Epithelial cell of esophagus (primary cell): ENCODE results near the gene DLGAP1.

Experiments used
- DNase-seq: peaks from one replicate; pipeline ENCODE4 v3.0.0; 2010; ENCODE audit warnings: low read depth
- H3K4me3 ChIP-seq: 2 replicates; pipeline ENCODE4 v1.5.1; 2011; ENCODE audit warnings: mild to moderate bottlenecking, low read length, control low read depth
- CTCF ChIP-seq: IDR thresholded peaks from 2 replicates; pipeline ENCODE4 v1.5.1; 2011; ENCODE audit warnings: low read depth, mild to moderate bottlenecking, low read length, control low read depth, inconsistent platforms; ENCODE audit not compliant: insufficient read depth; ENCODE audit errors: missing control alignments

DLGAP1 gene

DNA sequence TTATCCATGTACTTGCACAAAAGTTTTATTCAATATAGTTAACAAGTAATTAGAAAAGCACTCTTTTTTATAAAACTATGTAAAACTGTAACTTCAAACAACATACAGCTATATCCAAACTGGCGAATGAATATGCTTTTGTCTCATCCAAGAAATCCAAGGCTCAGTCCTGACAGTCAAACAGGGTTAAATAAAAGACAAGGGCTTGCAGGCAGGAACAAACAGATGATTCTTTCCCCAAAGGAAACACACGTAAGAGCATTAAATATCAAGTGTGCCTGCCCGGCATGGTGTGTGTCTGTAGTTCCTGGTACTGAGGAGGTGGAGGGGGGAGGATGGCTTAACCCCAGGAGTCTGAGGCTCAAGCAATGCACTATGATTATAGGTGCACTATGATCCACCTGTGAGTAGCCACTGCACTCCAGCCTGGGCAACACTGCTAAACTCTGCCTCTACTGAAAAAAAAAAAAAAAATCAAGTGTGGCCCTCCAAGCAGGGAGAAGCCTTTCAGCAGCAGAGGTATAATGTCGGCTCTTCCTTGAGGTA lies 171.3 kb downstream of the DLGAP1 start:
- H3K4me3 ChIP-seq, result no peak overlapping the region
- no peak for DNase-seq
- TF ChIP-seq CTCF, result no peak

- TF ChIP-seq CTCF, result no peak
- DNase-seq, result no peak
- H3K4me3 ChIP-seq, result no peak overlapping the region
Measured at GRCh38 chr18:4282954-4283353, 172.2 kb downstream of the DLGAP1 start.

GRCh38 chr18:4276953-4277585 lies 178.0 kb downstream of the DLGAP1 start:
- H3K4me3 ChIP-seq, result no peak overlapping the region
- no peak for DNase-seq
- no peak for TF ChIP-seq CTCF

DNA sequence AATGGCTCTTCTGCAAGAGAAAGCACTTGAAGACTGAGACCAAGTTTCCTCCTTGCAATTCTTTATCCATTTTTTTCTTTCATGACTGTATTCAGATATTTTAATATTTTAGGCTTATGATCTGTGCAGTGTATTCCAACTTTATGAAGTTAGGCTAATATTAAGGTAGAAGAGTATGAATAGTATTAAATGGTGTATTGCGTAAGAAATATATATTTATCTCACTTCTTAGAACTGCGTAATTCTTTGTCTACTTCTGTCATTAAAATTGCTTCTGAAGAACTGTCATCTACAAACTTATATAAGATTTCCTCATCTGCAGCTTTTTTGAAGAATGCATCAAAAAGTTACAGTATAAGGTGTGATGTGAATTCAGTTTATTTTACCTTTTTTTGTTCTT lies 183.2 kb downstream of the DLGAP1 start:
- H3K4me3 ChIP-seq, result no peak overlapping the region
- no peak for DNase-seq
- no peak for TF ChIP-seq CTCF

- TF ChIP-seq CTCF, result no peak
- H3K4me3 ChIP-seq, result no peak overlapping the region
- DNase-seq, result no peak
Measured at GRCh38 chr18:4270988-4271387, 184.1 kb downstream of the DLGAP1 start.

DNA sequence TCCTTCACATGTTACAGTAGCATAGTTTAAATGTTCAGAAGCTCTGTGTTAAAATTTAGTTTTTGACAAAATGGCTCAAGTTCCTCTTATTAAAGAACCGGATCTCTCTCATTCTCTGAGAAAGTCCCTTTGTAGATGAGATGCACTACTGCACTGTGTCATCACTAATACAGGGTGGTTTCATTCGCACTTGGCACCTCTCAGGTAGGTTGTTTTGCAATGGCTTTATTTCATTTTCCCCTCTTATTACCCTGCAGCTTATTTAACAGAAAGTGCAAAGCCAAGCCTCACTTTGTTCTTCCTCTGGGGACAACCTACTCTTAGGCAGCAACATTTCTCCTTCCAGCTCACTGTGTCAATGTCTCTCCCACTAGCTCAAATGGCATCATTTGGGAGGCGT lies 185.1 kb downstream of the DLGAP1 start:
- no peak for DNase-seq
- H3K4me3 ChIP-seq, result no peak overlapping the region
- no peak for TF ChIP-seq CTCF

DNA sequence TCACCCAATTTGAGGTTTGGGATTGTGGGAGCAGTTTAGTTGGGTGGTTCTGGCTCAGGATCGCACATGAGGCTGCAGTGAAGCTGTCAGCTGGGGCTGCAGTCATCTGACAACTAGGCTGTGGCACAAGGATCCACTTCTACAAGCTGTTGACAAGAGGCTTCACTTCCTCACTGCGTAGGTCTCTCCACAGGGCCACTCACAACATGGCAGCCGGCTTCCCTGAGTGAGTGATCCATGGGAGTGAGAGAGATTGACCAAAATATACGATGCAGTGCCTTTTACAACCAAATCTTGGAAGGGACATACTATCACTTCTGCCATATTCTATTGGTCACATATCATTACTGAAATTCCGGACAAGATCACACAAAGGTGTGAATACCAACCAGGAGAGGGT lies 187.5 kb downstream of the DLGAP1 start:
- no peak for TF ChIP-seq CTCF
- no peak for DNase-seq
- no peak overlapping the region for H3K4me3 ChIP-seq
